Vagina (tissue), 2 donors: ENCODE data around the gene ARHGAP18. TPM values are rescaled to one million over a fixed set of nuclear protein-coding genes. Genes with fewer than 3 reads are reported as not detected.

ENCODE experiments used
- DNase-seq, 2 donors: peaks; one replicate each; pipeline ENCODE4 v3.0.0-alpha.2; 2017; ENCODE audit errors: extremely low spot score in 2 of 2
- H3K27ac ChIP-seq: fragments of 200-600 bp; sonication (generic); one replicate; pipeline ENCODE4 v1.5.1; 2019
- H3K27me3 ChIP-seq: fragments of 200-600 bp; sonication (generic); one replicate; pipeline ENCODE4 v1.5.1; 2019
- H3K36me3 ChIP-seq, 2 donors: fragments of 200-600 bp; sonication (generic); one replicate each; pipeline ENCODE4 v1.5.1; 2017 to 2019
- H3K4me1 ChIP-seq: fragments of 200-600 bp; sonication (generic); one replicate; pipeline ENCODE4 v1.5.1; 2019
- H3K4me3 ChIP-seq, 2 donors: fragments of 200-600 bp; sonication (generic); 1 replicate in 1 of 2; 2 replicates in 1 of 2; pipeline ENCODE4 v1.5.1; 2016 to 2019
- H3K9me3 ChIP-seq: fragments of 200-600 bp; sonication (generic); one replicate; pipeline ENCODE4 v1.5.1; 2019
- POLR2A ChIP-seq, 2 donors: fragments of 450-650 bp; IDR thresholded peaks; one replicate each; pipeline ENCODE4 v1.6.1; 2017; ENCODE audit warnings: antibody characterized with exemption in 2 of 2, mild to moderate bottlenecking in 2 of 2, moderate library complexity in 2 of 2
- POLR2AphosphoS5 ChIP-seq, 2 donors: sonication (generic); formaldehyde crosslinking; IDR thresholded peaks; one replicate each; pipeline ENCODE4 v1.9.0; 2017; ENCODE audit warnings: antibody characterized with exemption in 2 of 2, mild to moderate bottlenecking in 2 of 2, low read depth in 1 of 2; ENCODE audit not compliant: insufficient read depth in 1 of 2
- intact Hi-C: fragments of 100-400 bp; cut with DNase I; formaldehyde crosslinking; loops from one replicate; pipeline ENCODE4 v1.15.1; 2023
- total RNA-seq: library from RNA; depleted of rRNA; stranded (reverse); fragments of >200 nt; gene quantifications from one replicate; pipeline ENCODE4 v1.2.3, GENCODE V29; 2016
- TF ChIP-seq, protein P1 (sequence below), 3 experiments: fragments of 450-650 bp in 2 of 3; fragments of 200-600 bp in 1 of 3; sonication (generic) in 1 of 3; IDR thresholded peaks; one replicate each; pipeline ENCODE4 v1.5.1; 2017 to 2019; ENCODE audit warnings: antibody characterized with exemption in 3 of 3, mild to moderate bottlenecking in 2 of 3, moderate library complexity in 2 of 3

The ARHGAP18 gene
- total RNA-seq, 1 donor from 2014 or later, result 7.6 TPM

DNA sequence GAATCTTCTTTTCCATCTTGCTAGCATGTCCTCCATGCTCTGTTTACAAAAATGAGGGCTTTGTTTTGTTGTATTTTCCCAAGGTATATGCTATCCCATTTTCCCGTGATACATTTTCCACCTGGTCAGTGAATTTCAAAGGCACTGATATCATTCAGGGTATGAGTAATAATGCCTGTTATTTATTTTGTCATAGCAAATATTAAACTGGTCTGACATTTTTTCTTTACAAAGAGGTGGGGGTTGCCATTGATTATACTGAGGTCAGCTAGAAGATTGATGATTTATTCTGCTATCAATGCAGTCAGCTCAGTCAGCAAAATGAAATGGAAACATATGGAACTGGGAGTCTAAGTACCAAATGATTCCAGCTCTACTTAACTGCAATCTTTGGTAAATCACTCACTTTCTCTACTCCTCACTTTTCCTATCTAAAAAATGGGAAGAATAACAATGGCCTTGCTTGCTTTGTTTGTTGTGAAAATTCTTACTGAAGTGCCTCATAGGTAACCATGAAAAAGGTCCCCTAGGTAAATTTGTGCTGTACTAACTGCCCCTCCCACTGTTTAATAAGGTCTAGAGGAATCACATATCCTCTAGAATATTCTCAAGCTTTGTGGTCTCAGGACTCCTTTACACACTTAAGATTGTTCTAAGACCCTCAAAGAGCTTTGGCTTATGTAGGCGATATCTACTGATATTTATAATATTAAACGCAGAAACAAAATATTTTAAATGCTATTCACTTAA lies 64.0 kb downstream of the ARHGAP18 start:
- Histone ChIP-seq H3K4me3 (no peak overlapping the region), H3K27me3 (no peaks in the 10 kb centered on the region), H3K36me3 (no peaks in the 10 kb centered on the region), H3K4me1 (peaks cover 25% of the 10 kb centered on the region), H3K9me3 (no peaks in the 10 kb centered on the region), H3K27ac (peak overlapping the region; percentile 53)
- DNase-seq, result no peak
- TF ChIP-seq, protein P1, sequence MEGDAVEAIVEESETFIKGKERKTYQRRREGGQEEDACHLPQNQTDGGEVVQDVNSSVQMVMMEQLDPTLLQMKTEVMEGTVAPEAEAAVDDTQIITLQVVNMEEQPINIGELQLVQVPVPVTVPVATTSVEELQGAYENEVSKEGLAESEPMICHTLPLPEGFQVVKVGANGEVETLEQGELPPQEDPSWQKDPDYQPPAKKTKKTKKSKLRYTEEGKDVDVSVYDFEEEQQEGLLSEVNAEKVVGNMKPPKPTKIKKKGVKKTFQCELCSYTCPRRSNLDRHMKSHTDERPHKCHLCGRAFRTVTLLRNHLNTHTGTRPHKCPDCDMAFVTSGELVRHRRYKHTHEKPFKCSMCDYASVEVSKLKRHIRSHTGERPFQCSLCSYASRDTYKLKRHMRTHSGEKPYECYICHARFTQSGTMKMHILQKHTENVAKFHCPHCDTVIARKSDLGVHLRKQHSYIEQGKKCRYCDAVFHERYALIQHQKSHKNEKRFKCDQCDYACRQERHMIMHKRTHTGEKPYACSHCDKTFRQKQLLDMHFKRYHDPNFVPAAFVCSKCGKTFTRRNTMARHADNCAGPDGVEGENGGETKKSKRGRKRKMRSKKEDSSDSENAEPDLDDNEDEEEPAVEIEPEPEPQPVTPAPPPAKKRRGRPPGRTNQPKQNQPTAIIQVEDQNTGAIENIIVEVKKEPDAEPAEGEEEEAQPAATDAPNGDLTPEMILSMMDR (IDR thresholded peaks at IDR 0.05), result no peak
- intact Hi-C loops, result no loop called here

DNA sequence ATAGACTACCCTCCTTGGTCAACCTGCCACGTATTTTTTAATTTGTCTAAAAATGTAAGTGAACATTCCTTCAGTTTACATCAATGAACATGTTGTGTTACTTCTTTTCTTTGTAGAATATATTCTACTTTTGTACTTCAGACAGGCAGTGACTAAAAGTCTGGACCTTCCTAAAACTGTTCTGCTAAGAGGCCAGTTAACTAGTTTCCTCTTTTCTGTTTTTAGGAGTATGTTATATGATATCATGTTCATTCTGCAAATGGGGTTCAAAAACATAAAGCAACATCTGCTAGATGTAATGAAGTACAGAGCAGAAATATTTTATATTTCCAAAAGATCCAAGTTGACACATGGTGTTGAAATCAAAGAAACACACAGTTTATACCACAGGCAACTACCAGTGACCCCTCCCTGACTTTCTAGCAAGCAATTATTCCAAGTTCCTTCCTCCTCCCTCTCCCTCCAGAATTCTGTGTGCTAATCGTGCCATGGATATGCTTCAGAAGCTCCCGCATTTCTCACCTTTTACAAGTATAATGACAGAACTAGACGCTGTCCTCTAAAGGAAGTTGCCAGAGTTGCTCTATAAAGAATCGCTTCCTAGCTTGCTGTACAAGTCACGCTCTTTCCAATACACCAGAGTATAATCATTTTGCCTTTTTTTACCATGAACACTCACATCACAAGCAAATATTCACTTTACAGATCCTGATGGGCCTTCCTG lies 64.7 kb downstream of the ARHGAP18 start:
- TF ChIP-seq POLR2A (IDR thresholded peaks at IDR 0.05) (no peak), POLR2AphosphoS5 (IDR thresholded peaks at IDR 0.05; ENCODE audit: insufficient read depth in 1 of 2, low read depth in 1 of 2) (no peak)
- TF ChIP-seq, protein P1 (IDR thresholded peaks at IDR 0.05), result no peak

DNA sequence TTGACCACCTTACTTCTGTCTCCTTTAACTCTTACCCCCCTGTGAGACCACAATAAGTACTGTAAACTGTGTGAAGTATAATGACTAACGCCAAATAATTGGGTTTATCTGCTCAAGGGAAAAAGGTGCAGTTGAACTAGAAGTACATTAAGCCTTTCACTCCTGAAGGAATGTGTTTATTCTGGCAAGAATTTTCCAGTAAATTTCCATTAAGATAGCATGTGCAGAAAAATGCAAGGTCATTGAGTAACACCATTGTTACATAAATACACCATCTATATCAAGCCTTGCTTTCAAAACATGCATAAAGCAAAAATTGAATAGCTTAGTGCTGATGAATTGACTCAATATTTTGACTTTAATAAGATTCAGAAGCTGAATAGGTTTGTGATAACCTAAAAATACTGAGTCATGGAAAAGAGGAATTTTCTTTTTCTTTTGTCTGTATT lies 65.4 kb downstream of the ARHGAP18 start:
- H3K27ac ChIP-seq, result peak overlapping the region; percentile 53
- H3K36me3 ChIP-seq, result no peaks in the 10 kb centered on the region
- TF ChIP-seq, protein P1 (IDR thresholded peaks at IDR 0.05), result no peak
- TF ChIP-seq POLR2AphosphoS5 (IDR thresholded peaks at IDR 0.05; ENCODE audit: insufficient read depth in 1 of 2, low read depth in 1 of 2) (no peak), POLR2A (IDR thresholded peaks at IDR 0.05) (no peak)
- no peak overlapping the region for H3K4me3 ChIP-seq
- H3K27me3 ChIP-seq, result no peaks in the 10 kb centered on the region
- no peaks in the 10 kb centered on the region for H3K9me3 ChIP-seq
- peaks cover 25% of the 10 kb centered on the region for H3K4me1 ChIP-seq
- intact Hi-C loops, result no loop called here
- no peak for DNase-seq

More for the DNA sequence above, 64.7 kb downstream of the ARHGAP18 start:
- no peaks in the 10 kb centered on the region for H3K9me3 ChIP-seq
- H3K4me1 ChIP-seq, result peaks cover 25% of the 10 kb centered on the region
- H3K27ac ChIP-seq, result peak overlapping the region; percentile 53
- no peak overlapping the region for H3K4me3 ChIP-seq
- no peaks in the 10 kb centered on the region for H3K36me3 ChIP-seq
- H3K27me3 ChIP-seq, result no peaks in the 10 kb centered on the region
- intact Hi-C loops, result no loop called here
- no peak for DNase-seq

DNA sequence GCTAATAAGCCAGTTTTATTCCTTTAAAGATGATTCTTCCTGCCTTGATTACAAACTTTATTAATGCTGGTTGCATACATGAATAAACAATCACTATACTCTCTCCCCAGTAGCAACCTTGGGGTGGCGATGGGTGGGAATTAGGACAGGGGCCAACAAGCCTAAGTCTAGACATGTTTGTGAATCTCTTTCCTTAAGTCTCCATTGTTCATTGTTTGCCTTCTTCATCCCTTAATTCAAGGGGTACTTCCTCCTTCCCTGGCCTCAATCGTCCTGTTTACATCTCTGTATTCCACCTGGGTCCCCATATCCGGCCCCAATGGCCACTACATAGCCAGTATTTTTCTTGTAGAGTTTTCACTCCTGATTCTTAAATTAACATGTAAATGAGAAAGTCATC lies 66.0 kb downstream of the ARHGAP18 start:
- Histone ChIP-seq H3K4me1 (peaks cover 25% of the 10 kb centered on the region), H3K36me3 (no peaks in the 10 kb centered on the region), H3K27me3 (no peaks in the 10 kb centered on the region), H3K27ac (peak overlapping the region; percentile 53), H3K9me3 (no peaks in the 10 kb centered on the region), H3K4me3 (no peak overlapping the region)
- intact Hi-C loops, result no loop called here
- no peak for DNase-seq
- TF ChIP-seq, protein P1 (IDR thresholded peaks at IDR 0.05), result no peak
- TF ChIP-seq POLR2AphosphoS5 (IDR thresholded peaks at IDR 0.05; ENCODE audit: insufficient read depth in 1 of 2, low read depth in 1 of 2), result no peak
- no peak for TF ChIP-seq POLR2A (IDR thresholded peaks at IDR 0.05)

DNA sequence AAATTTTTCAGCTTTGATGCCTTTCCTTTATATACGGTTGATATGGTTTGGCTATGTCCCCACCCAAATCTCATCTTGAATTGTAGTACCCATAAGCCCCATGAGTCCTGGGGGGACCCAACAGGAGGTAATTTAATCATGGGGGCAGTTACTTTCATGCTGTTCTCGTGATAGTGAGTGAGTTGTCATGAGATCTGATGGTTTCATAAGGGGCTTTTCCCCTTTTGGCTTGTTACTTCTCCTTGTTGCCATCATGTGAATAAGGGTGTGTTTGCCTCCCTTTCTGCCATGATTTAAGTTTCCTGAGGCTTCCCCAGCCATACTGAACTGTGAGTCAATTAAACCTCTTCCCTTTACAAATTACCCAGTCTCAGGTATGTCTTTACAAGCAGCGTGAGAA lies 66.8 kb downstream of the ARHGAP18 start:
- Histone ChIP-seq H3K9me3 (no peaks in the 10 kb centered on the region), H3K36me3 (no peaks in the 10 kb centered on the region), H3K27me3 (no peaks in the 10 kb centered on the region), H3K4me3 (no peak overlapping the region), H3K27ac (no peak overlapping the region), H3K4me1 (peaks cover 25% of the 10 kb centered on the region)
- DNase-seq, result no peak
- no peak for TF ChIP-seq POLR2A (IDR thresholded peaks at IDR 0.05)
- TF ChIP-seq POLR2AphosphoS5 (IDR thresholded peaks at IDR 0.05; ENCODE audit: insufficient read depth in 1 of 2, low read depth in 1 of 2), result no peak
- TF ChIP-seq, protein P1 (IDR thresholded peaks at IDR 0.05), result no peak
- intact Hi-C loops, result no loop called here
